GM21381 (cell line): ENCODE measurements around the gene GALNT14.

Source experiments
- ATAC-seq: cut with Tn5 transposase; IDR thresholded peaks from one replicate; pipeline ENCODE4 v1.9.1; 2021; ENCODE audit warnings: mild to moderate bottlenecking, moderate library complexity; ENCODE audit not compliant: unreplicated experiment

The GALNT14 gene

GRCh38 chr2:31016648-31017047, 121.6 kb downstream of the GALNT14 start:
- no peak for ATAC-seq

GRCh38 chr2:31014516-31014915, 123.7 kb downstream of the GALNT14 start:
- ATAC-seq, result no peak

DNA sequence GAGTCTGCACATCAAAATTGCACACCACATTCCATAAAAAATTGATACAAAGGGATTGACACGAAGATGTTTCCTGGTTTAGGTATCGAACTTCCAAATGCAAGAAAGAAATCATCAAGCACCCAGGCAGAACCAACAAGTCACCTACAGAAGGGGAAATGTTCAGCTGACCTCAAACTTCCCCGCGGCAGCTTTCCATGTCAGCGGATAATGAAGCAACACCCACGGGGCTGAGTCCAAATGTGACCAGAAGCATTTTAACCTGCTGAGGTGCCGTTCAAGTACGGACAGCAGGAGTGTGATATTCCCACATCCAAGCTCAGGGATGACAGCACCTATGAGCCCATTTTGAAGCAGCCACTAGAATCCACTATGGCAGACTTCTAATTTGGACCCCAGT, 124.9 kb downstream of the GALNT14 start:
- no peak for ATAC-seq

DNA sequence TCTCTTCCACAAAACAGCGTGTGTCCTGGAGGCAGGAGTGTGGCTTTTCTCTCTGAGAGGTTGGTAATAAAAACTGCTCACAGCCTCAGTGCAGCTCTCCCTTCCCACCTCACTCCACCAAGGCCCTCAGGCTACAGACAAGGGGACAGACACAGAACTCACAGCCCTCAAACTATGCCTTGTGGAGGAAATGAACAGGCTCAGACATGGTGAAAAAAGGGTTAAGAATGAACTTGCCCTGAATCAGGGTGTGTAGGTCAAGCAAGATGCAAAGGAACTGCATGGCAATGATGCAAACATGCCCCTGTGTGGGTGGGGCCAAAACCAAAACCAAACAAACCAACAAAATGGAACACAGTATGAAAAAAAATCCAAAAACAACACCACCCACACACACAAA, 125.8 kb downstream of the GALNT14 start:
- ATAC-seq, result no peak

GRCh38 chr2:31011587-31011986, 126.7 kb downstream of the GALNT14 start:
- ATAC-seq, result no peak

- ATAC-seq, result no peak
These were observed 129.6 kb downstream of the GALNT14 start for GRCh38 chr2:31008561-31009114.

DNA sequence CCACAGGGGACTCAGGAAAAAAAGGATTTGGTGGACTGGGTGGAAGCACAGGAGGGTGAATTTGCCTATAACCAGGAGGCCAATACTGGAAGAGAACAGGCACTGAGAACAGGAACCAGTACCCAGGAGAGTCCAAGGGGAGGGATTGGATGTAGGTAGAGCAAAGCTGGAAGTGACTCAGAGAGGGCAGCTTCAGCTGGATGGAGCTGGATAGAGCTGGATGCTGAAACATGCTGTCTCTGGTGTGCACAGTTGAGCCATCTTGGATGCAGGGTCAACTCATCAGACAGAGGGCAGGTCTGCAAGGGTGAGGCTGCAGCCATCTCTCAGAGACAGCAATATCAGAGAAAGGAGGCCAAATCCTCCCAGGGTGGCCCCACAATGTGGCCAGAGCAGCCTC, 134.0 kb downstream of the GALNT14 start:
- no peak for ATAC-seq

- ATAC-seq, result no peak
These were observed 134.5 kb downstream of the GALNT14 start for GRCh38 chr2:31003749-31004148.

- no peak for ATAC-seq
These were observed 135.6 kb downstream of the GALNT14 start for GRCh38 chr2:31002537-31003150.

DNA sequence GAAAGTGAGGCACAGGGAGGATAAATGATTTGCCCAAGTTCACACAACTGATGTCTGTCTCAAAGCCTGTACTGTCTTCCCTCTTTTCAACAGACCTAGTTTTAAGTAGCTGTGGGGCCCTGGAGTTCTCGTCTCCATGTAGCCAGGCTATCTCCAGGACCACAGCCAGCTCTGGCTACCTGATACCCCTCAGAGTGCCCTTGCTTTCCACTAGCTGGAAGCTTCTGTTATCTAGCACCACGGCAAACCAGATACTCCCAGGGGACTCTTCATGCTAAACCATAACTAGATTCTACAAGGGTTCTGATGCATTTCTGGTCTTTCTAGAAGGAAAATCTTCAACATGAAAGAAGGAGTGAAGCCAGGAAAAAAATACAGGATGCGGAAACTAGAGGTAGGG, 137.3 kb downstream of the GALNT14 start:
- ATAC-seq, result no peak

DNA sequence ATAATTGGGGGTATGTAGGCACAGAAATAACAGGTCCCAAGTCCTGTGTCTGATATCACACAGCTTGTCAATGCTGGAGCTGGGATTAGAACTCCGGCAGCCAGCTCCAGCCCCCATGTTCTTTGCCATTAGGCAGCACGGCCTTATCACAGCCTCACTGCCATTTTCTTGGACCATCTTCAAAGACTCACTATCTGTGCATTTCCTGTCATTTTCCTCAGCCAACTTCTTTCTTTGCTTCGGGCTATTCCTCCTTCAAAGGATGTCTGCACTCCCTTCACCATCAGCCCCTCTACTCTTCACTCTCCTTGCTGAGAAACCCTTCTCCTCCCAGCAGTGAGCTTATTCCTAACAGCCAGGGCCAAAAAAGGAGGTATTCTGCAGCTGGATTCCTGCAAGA, 139.6 kb downstream of the GALNT14 start:
- ATAC-seq, result no peak

DNA sequence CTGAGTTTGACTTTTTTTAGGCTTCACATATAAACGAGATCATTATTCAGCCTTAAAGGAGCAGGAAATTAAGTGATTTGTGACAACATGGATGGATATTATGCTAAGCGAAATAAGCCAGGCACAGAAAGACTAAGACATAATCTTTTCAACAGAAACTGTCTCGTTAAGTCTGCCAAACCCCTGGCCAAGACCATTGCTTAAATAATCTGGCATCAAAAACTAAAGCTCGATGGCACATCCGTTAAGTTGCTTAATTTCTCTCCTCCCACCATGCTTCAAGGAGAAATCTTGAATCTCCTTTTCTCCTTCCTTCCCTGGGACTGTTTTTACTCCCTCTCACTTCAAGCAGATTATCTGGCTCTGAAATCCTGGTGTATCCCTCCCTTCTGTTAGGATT, 140.3 kb downstream of the GALNT14 start:
- no peak for ATAC-seq

GRCh38 chr2:30994227-30995056, 143.8 kb downstream of the GALNT14 start:
- no peak for ATAC-seq

DNA sequence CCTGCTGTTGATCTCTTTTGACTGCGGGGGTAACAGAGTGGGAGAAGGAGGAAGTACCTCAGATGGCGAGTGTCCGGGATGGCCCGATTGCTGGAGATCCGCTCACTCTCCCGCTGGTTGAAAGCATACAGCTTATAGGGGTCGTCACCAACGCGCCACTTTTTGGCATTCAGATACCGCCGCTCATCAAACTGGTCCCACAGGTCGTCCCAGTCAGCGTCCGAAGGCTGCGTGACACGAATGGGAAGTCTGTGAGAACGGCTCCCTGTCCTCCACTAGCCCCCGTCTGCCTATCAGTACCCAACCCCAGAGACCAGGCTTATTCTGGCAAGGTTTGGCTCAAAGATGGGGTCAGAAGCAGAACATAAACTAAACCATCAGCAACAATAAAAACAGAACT, 145.5 kb downstream of the GALNT14 start:
- ATAC-seq, result no peak

GRCh38 chr2:30990671-30991070, 147.6 kb downstream of the GALNT14 start:
- ATAC-seq, result no peak

DNA sequence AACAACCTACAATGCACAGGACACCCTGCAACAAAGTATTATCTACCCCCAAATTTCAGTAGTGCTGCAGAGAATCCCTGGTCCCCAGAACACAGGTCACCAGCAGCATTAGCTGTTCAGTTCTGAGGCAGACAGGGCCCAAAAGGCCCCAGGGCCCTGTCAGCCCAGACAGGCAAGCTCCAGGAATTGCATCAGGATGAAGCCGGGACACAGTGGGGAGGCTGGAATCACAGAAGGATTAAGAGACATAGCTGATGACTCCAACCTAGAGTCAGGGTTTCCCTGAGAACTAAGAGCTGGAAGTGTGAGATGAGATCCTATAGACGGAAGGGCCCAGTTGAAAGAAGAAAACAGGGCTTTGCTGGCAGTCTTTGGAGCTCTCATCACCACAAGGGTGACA, 148.1 kb downstream of the GALNT14 start:
- ATAC-seq, result no peak

DNA sequence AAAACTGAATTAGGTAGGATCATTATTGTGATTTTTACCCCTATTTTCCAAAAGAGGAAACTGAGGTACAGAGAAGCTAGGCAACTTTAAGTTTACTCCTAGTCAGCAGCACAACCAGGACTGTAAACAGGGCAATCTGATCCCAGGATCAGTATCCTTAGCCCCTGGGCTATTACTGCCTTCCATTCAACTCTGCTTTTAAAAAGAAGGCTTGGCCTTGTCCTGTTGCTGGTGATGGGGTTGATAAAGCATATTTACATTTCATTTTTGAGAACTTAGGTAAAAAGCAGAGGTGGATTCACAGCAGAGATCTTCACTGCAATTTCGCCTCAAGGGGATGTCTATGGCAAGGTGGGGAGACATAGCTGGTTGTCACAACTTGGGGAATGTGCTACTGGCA, 148.5 kb downstream of the GALNT14 start:
- ATAC-seq, result no peak

GRCh38 chr2:30987566-30987965, 150.7 kb downstream of the GALNT14 start:
- no peak for ATAC-seq

- ATAC-seq, result no peak
These were observed 152.0 kb downstream of the GALNT14 start for GRCh38 chr2:30986231-30986580.

DNA sequence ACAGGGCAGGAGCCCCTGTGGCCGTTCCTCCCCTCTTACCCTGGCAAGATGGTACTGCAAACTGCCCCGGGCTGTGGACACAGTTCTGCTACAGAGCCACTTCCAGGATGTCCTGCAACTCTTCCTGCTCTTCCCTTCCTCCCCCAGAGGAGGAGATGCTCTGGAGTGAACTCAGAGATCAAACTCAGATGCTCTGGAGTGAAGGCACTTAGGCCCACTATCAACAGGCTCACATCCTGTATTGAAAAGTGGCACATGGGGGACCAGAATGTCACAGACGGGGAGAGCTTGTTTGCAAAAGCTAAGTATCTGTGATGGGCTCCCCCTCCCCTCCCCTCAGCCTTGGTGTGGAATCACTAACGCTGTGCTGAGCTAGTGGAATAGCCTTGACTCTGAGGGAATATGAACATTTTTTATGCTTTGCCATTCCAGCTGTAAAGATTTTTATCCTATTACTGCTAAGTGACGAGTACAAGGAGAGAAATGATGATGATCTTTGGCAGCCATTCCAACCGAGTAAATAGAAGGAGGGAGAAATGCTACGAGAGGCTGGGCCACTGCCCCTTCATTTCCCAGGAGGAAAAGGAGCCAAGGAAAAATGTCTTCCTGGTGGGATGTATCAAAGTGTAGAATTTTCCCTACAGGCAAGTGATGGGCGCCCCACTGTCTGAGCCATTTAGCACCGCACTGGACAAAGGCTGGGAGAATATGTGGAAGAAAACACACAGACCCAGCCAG, 152.6 kb downstream of the GALNT14 start:
- no peak for ATAC-seq

DNA sequence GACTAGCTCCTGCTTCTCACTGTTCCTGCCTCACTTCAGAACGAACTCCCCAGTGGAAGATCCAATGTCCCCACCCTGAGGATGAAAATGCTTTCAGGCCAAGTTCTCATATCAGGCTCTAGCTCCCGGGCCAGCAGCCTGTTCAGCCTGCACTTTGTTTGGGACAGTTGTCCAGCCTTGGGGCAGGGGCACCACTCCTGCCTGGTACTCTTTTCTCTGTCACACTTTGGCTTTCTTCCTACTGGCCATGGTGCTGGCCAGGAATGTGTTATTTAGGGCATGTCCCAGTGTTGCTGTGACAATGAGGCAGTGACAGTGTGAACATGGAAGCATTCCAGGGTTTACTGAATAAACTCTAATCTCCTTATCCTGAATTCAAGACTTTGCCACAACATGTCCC, 154.1 kb downstream of the GALNT14 start:
- ATAC-seq, result no peak

GRCh38 chr2:30981510-30981909, 156.7 kb downstream of the GALNT14 start:
- no peak for ATAC-seq
